ENCODE measurements around the gene CLIC5.

Gene CLIC5

DNA sequence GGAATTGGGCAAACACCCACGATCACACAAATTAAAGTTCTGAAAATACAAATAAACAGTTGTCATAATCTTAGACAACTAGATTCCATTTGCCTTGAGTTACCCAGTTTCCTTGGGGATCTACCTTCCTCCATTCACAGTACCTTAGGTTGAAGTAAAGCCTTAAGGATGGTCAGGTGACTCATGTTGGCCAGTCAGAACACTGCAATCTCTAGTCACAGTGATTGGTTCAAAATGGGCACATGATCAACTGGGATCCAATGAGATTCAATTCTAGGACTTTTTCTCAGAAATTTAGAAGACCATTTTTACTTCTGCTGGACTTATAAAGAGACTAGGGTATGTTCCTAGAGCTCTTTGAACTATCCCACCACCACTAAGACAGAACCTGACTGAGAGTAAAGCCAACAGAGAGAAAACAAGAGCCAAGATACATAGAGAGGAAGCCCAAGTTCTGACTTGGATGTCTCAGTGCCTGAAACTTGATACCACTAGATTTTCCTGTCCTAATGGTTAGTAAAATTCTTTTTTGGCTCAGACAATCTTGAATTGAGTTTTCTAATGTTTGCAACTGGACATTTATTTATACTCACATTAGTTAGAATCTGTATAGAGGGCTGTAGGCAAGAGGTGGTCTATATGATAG lies 8.6 kb upstream of the CLIC5 start:
- peaks cover 8 to 9% of the 10 kb centered on the region in 2 donors for H3K27me3 Mint-ChIP-seq
- H3K4me1 Mint-ChIP-seq (ENCODE audit: low read depth in 2 of 2): no peaks in the 10 kb centered on the region
- no peaks in the 10 kb centered on the region for H3K9me3 Mint-ChIP-seq
- no peak overlapping the region for H3K27ac Mint-ChIP-seq
- DNase-seq: no peak
- H3K36me3 Mint-ChIP-seq (ENCODE audit: insufficient read depth): no peaks in the 10 kb centered on the region
- no peak for ATAC-seq (replicated peaks)
- H3K4me3 Mint-ChIP-seq: no peak overlapping the region

DNA sequence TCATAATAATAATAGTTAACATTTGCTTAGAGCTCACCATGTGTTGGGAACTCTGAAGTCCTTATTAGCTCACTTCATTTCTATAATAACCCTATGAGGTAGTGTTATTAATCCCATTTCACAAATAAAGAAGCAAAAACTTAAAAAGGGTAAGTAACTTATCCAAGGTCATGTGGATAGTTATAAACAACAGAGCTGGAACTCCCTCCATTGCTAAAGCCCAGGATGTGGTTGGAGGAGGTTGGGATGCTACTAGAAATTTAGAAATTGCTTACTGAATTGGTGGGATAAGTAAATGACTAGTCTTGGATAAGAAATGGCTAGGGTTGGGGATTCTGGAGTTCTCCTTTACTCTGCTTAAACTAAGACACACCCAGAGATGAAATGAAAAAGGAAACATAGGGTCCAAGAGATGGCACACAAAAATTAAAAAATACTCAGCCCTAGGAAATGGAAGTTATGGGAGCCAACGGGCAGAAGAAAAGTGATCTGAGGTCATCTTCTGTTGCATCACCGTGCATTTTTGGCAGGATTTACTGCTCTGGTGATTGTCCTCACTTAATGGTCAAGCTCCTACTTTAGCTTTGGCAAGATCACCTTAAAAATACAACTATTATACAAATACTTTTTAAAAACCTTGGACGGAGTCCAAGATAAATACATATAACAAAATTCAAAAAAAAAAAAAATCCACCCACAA lies 7.7 kb upstream of the CLIC5 start:
- no peaks in the 10 kb centered on the region for H3K9me3 Mint-ChIP-seq
- no peak overlapping the region for H3K27ac Mint-ChIP-seq
- no peak for DNase-seq
- no peaks in the 10 kb centered on the region for H3K36me3 Mint-ChIP-seq (ENCODE audit: insufficient read depth)
- no peak overlapping the region for H3K4me3 Mint-ChIP-seq
- H3K4me1 Mint-ChIP-seq (ENCODE audit: low read depth in 2 of 2): no peaks in the 10 kb centered on the region
- no peak for ATAC-seq (replicated peaks)
- peaks cover under 1 to 8% of the 10 kb centered on the region in 2 donors for H3K27me3 Mint-ChIP-seq

DNA sequence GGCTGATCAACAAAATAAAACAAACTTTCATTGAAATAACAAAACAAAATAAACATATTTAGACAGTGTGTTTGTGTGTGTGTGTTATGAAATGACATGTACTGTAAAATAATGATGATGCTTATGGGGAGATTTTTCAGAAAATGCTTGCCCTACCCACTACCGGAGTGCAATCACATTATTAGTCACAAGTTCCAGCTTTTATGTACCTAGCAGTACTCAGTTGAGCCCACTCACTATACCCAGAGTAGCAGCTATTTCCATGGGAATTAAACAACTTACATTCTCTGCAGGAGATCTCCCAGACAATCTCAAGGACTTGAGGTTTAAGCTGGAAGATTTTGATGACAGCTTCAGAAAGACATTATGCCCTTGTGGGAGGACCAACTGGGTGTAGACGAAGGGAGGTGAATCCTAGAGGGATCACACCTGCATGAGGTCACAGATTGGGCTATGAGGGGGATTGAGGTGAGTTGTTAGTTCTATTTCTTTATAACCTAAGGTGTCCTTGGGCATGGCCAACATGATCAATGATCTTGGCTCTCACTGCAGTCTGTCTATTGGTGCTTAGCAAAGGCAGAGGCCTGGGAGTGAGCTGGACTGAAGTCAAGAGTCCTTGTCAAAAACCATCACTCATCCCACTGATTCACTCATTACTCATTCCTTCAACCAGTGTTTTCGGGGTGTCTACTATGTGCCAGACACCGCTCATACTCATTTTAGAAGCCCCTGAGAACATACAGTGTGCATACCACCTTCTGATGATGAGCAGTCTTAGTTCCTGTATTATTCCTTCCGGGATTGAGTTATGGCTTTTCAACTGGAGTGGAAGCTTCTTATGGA lies 6.7 kb upstream of the CLIC5 start:
- Mint-ChIP-seq H3K36me3 (ENCODE audit: insufficient read depth) (no peaks in the 10 kb centered on the region), H3K27ac (no peak overlapping the region), H3K27me3 (peaks cover 0 to 14% of the 10 kb centered on the region in 2 donors), H3K4me1 (ENCODE audit: low read depth in 2 of 2) (no peaks in the 10 kb centered on the region), H3K4me3 (no peak overlapping the region), H3K9me3 (no peaks in the 10 kb centered on the region)
- DNase-seq: no peak
- ATAC-seq (replicated peaks): no peak

DNA sequence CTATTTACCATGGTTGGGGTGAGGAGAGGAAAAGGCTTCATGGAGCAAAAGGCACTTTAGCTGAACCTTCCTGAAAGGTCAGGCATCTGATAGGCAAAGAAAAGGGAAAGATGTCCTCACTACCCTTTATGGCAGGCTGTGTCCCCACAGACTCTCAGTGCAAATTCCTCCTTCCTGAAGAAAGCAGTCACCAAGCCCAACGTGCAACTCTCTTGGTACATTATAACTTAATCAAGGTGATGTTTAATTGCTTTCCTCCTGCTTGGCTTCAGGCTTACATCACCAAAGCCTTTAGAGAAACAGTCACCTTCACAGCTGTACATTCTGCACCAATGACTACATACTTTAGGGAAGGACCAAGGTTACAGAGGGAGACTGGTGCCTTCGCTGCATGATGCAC lies 2.1 kb upstream of the CLIC5 start:
- Mint-ChIP-seq H3K36me3 (ENCODE audit: insufficient read depth) (peaks cover 9% of the 10 kb centered on the region), H3K4me1 (ENCODE audit: low read depth in 2 of 2) (peaks cover 20 to 30% of the 10 kb centered on the region in 2 donors), H3K27me3 (peaks cover 0 to 14% of the 10 kb centered on the region in 2 donors), H3K9me3 (no peaks in the 10 kb centered on the region), H3K4me3 (no peak overlapping the region), H3K27ac (no peak overlapping the region)
- DNase-seq (no peak), ATAC-seq (replicated peaks) (no peak)

DNA sequence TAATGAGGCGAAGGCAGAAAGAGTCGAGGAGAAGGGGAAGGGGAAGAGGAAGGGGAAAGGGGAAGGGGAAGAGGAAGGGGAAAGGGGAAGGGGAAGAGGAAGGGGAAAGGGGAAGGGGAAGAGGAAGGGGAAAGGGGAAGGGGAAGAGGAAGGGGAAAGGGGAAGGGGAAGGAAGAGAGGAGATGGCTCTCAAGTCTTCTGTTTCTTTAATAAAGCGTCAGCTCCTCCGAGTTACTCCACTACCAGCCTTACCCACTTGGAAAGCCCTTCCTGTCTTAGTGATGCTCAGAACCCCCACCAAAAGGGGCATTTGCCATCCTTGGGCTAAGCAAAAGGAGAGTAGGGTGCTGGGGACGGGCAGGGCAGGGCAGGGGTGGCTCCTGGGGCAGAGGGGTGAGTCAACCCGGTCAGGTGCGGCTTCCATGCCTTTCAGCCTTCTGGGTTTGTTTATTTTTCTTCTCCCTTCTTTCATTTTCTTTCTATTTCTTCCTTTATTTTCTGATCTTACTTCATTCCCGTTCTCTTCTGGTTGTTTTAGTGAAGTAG lies 476 bp upstream of the CLIC5 start:
- Mint-ChIP-seq H3K27me3 (peaks cover 0 to 14% of the 10 kb centered on the region in 2 donors), H3K4me3 (peak overlapping the region; percentile 84 to 92), H3K27ac (peak overlapping the region; percentile 84 to 94), H3K4me1 (ENCODE audit: low read depth in 2 of 2) (peaks cover 30 to 45% of the 10 kb centered on the region in 2 donors), H3K36me3 (ENCODE audit: insufficient read depth) (peaks cover 9% of the 10 kb centered on the region), H3K9me3 (no peaks in the 10 kb centered on the region)
- no peak for DNase-seq
- no peak for ATAC-seq (replicated peaks)

DNA sequence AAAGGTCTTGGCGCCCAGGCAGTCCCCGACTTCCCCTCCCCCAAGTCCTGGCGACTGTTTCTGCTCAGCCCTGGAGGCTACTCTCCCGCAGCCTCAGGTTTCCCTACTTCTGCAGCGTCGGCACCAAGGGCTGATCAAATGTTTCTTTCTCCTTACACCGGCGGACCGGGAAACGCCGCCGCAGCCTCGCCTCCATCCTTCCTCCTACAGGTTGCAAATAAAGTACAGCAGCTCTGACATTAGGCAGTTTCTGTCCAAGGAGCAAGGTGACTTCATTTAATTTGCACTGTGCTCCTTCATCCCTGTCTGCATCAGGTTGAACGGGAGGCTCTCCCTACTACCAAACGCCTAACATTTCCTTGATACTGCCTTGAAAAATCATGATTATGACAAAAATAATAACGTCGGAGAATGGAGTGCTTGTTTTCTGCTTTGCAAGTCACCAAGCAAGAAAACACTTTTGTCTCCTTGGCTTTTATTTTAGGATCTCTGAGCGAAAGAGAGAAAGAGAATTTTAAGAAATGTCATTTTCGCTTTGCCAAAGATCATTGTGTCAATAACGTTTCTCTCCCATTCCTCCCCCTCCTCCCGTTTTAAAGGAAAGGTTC lies 1.0 kb downstream of the CLIC5 start:
- peaks cover 43 to 59% of the 10 kb centered on the region in 2 donors for H3K4me1 Mint-ChIP-seq (ENCODE audit: low read depth in 2 of 2)
- peak overlapping the region; percentile 84 to 92 for H3K4me3 Mint-ChIP-seq
- DNase-seq (peak in 2 of 3 experiments; percentile 8 to 9), ATAC-seq (replicated peaks) (no peak)
- peaks cover 0 to 14% of the 10 kb centered on the region in 2 donors for H3K27me3 Mint-ChIP-seq
- H3K9me3 Mint-ChIP-seq: no peaks in the 10 kb centered on the region
- peak overlapping the region; percentile 84 to 94 for H3K27ac Mint-ChIP-seq
- H3K36me3 Mint-ChIP-seq (ENCODE audit: insufficient read depth): peaks cover 9% of the 10 kb centered on the region

DNA sequence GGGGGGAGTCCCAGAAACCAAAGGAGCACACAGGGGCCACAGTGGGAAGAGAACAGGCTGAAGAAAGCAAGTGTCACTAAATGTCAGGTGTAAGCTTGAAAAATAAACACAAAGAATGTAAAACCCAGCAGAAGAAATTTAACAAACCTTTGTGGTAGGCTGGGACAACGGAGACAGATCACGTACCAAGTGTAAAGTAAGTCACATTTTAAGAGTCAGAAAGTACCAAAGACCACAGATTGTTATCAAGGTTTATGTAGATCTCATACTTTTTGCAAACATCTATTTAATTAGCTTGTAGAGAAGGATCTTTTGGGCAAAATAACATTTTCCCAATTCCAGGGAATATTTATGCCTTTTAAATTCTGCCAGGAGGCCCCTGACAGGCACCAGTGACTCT lies 1.6 kb downstream of the CLIC5 start:
- H3K36me3 Mint-ChIP-seq (ENCODE audit: insufficient read depth): peaks cover 9% of the 10 kb centered on the region
- peak overlapping the region; percentile 84 to 94 for H3K27ac Mint-ChIP-seq
- peak; percentile 31 for ATAC-seq (replicated peaks)
- peaks cover 0 to 14% of the 10 kb centered on the region in 2 donors for H3K27me3 Mint-ChIP-seq
- peaks cover 47 to 59% of the 10 kb centered on the region in 2 donors for H3K4me1 Mint-ChIP-seq (ENCODE audit: low read depth in 2 of 2)
- no peaks in the 10 kb centered on the region for H3K9me3 Mint-ChIP-seq
- peak overlapping the region; percentile 84 to 92 for H3K4me3 Mint-ChIP-seq
- no peak for DNase-seq

DNA sequence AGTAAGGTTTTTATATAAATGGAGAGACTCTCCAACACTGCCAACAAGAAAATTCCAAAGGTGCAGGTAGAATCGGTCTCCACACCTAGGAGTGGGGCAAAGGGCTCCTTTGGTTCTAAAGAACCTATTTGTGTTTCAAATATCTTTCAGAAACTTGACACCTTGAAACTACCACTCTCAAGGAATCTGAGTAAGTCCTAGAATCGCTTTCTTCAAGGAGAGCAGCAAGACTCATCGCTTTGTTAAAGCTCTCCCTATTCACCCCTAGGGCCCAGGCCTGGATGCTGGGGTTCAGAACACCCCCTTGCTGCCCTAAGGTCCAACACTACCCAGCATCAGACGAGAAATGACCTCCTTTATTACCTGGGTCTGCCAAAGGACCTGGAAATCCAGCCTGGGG lies 2.0 kb downstream of the CLIC5 start:
- DNase-seq (no peak), ATAC-seq (replicated peaks) (no peak)
- Mint-ChIP-seq H3K36me3 (ENCODE audit: insufficient read depth) (peaks cover 9% of the 10 kb centered on the region), H3K9me3 (no peaks in the 10 kb centered on the region), H3K4me1 (ENCODE audit: low read depth in 2 of 2) (peaks cover 47 to 59% of the 10 kb centered on the region in 2 donors), H3K27me3 (peaks cover 0 to 14% of the 10 kb centered on the region in 2 donors), H3K27ac (peak overlapping the region; percentile 84 to 94), H3K4me3 (peak overlapping the region; percentile 84 to 92)

DNA sequence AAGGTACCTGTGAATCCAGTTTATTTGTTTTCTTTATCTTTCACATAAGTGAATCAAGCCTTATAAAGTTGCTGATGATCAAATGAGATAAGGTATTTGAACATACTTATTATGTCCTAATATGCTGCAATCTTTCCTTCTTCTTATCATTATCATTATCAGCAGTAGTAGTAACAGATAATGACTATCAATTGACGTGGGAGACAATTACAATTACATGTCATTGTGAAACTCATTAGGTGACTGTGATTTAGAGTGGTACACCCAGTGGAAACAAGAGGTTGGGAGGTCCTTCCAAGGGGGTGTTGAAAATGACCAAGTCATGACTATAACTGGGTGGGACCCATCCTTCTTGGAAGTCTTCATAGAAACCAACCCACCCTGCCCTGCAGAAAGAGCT lies 2.8 kb downstream of the CLIC5 start:
- no peaks in the 10 kb centered on the region for H3K9me3 Mint-ChIP-seq
- peaks cover 47 to 59% of the 10 kb centered on the region in 2 donors for H3K4me1 Mint-ChIP-seq (ENCODE audit: low read depth in 2 of 2)
- H3K4me3 Mint-ChIP-seq: peak overlapping the region in 1 of 2 donors; percentile 82
- ATAC-seq (replicated peaks) (no peak), DNase-seq (no peak)
- H3K27me3 Mint-ChIP-seq: peaks cover 0 to 13% of the 10 kb centered on the region in 2 donors
- peaks cover 9% of the 10 kb centered on the region for H3K36me3 Mint-ChIP-seq (ENCODE audit: insufficient read depth)
- H3K27ac Mint-ChIP-seq: peak overlapping the region; percentile 84 to 92

DNA sequence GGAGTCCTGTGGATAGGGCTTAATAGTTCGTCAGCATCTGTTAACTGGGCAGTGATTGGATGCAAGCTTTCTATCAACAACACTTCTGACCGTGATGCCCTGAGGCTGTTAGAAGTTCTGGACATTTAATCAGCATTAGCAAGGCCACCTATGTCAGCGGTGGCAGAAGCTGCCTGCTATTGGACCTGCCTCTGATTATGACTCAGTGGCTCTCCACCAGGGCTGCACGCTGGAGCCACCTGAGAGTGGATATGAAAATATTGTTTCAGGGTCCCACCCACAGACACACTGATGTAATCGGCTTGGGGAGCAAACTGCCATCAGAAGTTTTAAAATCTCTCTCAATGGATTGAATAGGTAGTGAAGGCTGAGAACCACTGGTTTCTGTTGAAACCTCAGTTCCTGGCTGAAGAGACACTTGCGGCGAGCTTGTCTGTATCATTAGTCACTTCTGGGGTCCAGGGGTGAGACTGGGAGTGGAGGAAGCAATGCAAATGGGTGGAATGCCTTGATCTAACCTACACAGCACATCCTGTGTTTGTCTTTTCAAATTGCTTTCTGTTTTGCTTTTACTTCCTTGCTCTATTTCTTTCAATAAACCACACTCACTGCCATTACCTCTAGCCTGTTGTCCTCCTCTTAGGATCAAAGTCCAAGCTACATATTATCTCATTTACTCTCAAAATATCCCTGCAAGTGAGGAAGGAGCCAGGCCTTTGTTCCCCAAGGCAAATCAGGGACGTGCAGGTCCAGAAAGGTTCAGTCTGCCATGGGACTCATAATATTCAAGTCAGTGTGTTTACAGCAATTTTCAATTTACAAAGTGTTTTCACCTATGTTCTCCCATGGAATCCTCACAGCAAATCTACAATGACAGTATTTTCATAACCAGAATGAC lies 4.2 kb downstream of the CLIC5 start:
- H3K36me3 Mint-ChIP-seq (ENCODE audit: insufficient read depth): peaks cover 9% of the 10 kb centered on the region
- peaks cover 2 to 5% of the 10 kb centered on the region in 2 donors for H3K27me3 Mint-ChIP-seq
- peak overlapping the region; percentile 67 to 82 for H3K4me3 Mint-ChIP-seq
- ATAC-seq (replicated peaks) (peak; percentile 89), DNase-seq (peak; percentile 64 to 67 (median 64))
- no peaks in the 10 kb centered on the region for H3K9me3 Mint-ChIP-seq
- peak overlapping the region; percentile 84 to 92 for H3K27ac Mint-ChIP-seq
- peaks cover 48 to 58% of the 10 kb centered on the region in 2 donors for H3K4me1 Mint-ChIP-seq (ENCODE audit: low read depth in 2 of 2)

DNA sequence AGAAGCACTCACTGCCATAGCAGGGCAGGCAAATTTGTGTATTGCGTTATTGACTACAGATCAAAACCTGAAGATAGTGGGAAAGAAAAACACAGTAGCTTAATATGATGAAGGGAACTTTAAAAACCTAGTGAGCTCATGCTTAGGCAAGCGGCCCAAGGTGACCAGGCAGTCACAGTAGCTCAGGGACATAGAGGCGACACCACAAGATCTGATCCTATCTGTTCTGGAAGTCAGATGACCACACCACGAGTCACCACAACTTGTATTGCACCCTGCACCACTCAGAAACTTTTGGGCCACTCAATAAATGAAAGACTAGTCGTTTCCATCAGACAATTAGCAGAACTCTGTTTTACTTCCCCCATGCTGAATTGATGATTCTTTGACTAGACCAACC lies 4.9 kb downstream of the CLIC5 start:
- H3K27me3 Mint-ChIP-seq: peaks cover 0 to 5% of the 10 kb centered on the region in 2 donors
- H3K4me3 Mint-ChIP-seq: peak overlapping the region; percentile 67 to 82
- H3K4me1 Mint-ChIP-seq (ENCODE audit: low read depth in 2 of 2): peaks cover 47 to 59% of the 10 kb centered on the region in 2 donors
- H3K9me3 Mint-ChIP-seq: no peaks in the 10 kb centered on the region
- no peak for DNase-seq
- peak overlapping the region; percentile 84 to 92 for H3K27ac Mint-ChIP-seq
- H3K36me3 Mint-ChIP-seq (ENCODE audit: insufficient read depth): peaks cover 9% of the 10 kb centered on the region
- ATAC-seq (replicated peaks): no peak

DNA sequence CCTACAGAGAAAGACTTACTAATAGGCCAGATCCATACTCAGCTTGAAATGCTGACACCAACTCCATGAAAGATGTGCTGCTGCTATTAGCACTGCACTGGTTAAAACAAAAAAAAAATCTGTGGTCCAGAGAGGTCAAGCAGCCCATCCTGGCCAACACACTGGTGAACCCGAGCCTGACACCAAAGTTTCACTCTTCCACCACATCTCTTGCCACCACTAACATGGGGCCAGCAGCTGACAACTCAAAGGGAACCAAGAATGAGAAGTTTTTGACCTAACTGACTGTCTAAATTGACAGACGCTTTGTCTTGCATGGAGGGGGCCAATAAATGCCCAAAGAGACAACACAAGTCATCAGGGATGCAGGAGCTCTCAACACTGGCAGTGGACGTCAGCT lies 5.4 kb downstream of the CLIC5 start:
- H3K27me3 Mint-ChIP-seq: peaks cover 0 to 5% of the 10 kb centered on the region in 2 donors
- H3K27ac Mint-ChIP-seq: peak overlapping the region; percentile 84 to 92
- no peaks in the 10 kb centered on the region for H3K9me3 Mint-ChIP-seq
- H3K36me3 Mint-ChIP-seq (ENCODE audit: insufficient read depth): peaks cover 9% of the 10 kb centered on the region
- DNase-seq: no peak
- H3K4me1 Mint-ChIP-seq (ENCODE audit: low read depth in 2 of 2): peaks cover 45 to 61% of the 10 kb centered on the region in 2 donors
- no peak for ATAC-seq (replicated peaks)
- H3K4me3 Mint-ChIP-seq: peak overlapping the region; percentile 67 to 82
